Brain pericyte (primary cell): ENCODE measurements around the gene BANF2.
"Not testable (repeated sequence)": the region's sequence is repeated elsewhere in the genome, so short reads cannot be mapped to it uniquely, and the experiment has no call there.

Experiments used
- DNase-seq: peaks from one replicate; pipeline ENCODE4 v3.0.0-alpha.2; 2012; ENCODE audit warnings: low read depth, low spot score

BANF2 gene

GRCh38 chr20:17762873-17763557 is 63.2 kb downstream of the BANF2 start:
- no peak for DNase-seq

GRCh38 chr20:17765017-17765416 is 65.3 kb downstream of the BANF2 start:
- no peak for DNase-seq

- no peak for DNase-seq
Measured at GRCh38 chr20:17765584-17765983, 65.8 kb downstream of the BANF2 start.

- no peak for DNase-seq
Measured at GRCh38 chr20:17766226-17766625, 66.5 kb downstream of the BANF2 start.

GRCh38 chr20:17767624-17768023 is 67.9 kb downstream of the BANF2 start:
- no peak for DNase-seq

- no peak for DNase-seq
Measured at GRCh38 chr20:17768271-17768670, 68.5 kb downstream of the BANF2 start.

GRCh38 chr20:17769716-17770115 is 70.0 kb downstream of the BANF2 start:
- DNase-seq, result not testable (repeated sequence)

- DNase-seq, result no peak
Measured at GRCh38 chr20:17771206-17772004, 71.6 kb downstream of the BANF2 start.

GRCh38 chr20:17772005-17772343 is 72.2 kb downstream of the BANF2 start:
- no peak for DNase-seq

GRCh38 chr20:17773619-17774018 is 73.9 kb downstream of the BANF2 start:
- DNase-seq, result no peak

GRCh38 chr20:17775600-17775999 is 75.8 kb downstream of the BANF2 start:
- DNase-seq, result no peak

- no peak for DNase-seq
Measured at GRCh38 chr20:17776551-17776950, 76.8 kb downstream of the BANF2 start.

GRCh38 chr20:17779011-17779410 is 79.2 kb downstream of the BANF2 start:
- DNase-seq, result not testable (repeated sequence)

- DNase-seq, result no peak
Measured at GRCh38 chr20:17782768-17783167, 83.0 kb downstream of the BANF2 start.

- no peak for DNase-seq
Measured at GRCh38 chr20:17783671-17784070, 83.9 kb downstream of the BANF2 start.

GRCh38 chr20:17785007-17785406 is 85.2 kb downstream of the BANF2 start:
- DNase-seq, result no peak
